Smooth muscle cell (in vitro differentiated cells): ENCODE measurements around the gene KIF5A. TPM values are rescaled to one million over a fixed set of nuclear protein-coding genes. Genes with fewer than 3 reads are reported as not detected.
A peak's percentile ranks its signal among the peaks of the same experiment; 100 is the strongest.

ENCODE experiments used
- DNase-seq: peaks from one replicate; lab custom pipeline; 2025; ENCODE audit not compliant: unreplicated experiment; lab: John Stamatoyannopoulos, UW
- H2AFZ ChIP-seq: fragments of 200-600 bp; sonication (generic); 2 replicates; pipeline ENCODE4 v1.6.0; 2016; ENCODE audit warnings: antibody characterized with exemption, low read depth, mild to moderate bottlenecking
- H3F3A ChIP-seq: fragments of 200-600 bp; sonication (generic); 2 replicates; pipeline ENCODE4 v1.6.0; 2017; ENCODE audit warnings: antibody characterized with exemption, low read depth
- H3K27ac ChIP-seq: fragments of 200-600 bp; sonication (generic); 2 replicates; pipeline ENCODE4 v1.5.1; 2016; ENCODE audit warnings: low read depth, mild to moderate bottlenecking
- H3K27me3 ChIP-seq: fragments of 200-600 bp; sonication (generic); 2 replicates; pipeline ENCODE4 v1.6.1; 2016; ENCODE audit warnings: low read depth, mild to moderate bottlenecking
- H3K36me3 ChIP-seq: fragments of 200-600 bp; sonication (generic); 2 replicates; pipeline ENCODE4 v1.5.1; 2016; ENCODE audit warnings: low read depth
- H3K4me1 ChIP-seq: fragments of 200-600 bp; sonication (generic); 2 replicates; pipeline ENCODE4 v1.5.1; 2016; ENCODE audit warnings: low read depth
- H3K4me2 ChIP-seq: fragments of 200-600 bp; sonication (generic); 2 replicates; pipeline ENCODE4 v1.6.0; 2016; ENCODE audit warnings: mild to moderate bottlenecking
- H3K4me3 ChIP-seq: fragments of 200-600 bp; sonication (generic); 2 replicates; pipeline ENCODE4 v1.5.1; 2016; ENCODE audit warnings: mild to moderate bottlenecking
- H3K79me2 ChIP-seq: fragments of 200-600 bp; sonication (generic); 2 replicates; pipeline ENCODE4 v1.6.0; 2016; ENCODE audit warnings: low read depth, mild to moderate bottlenecking
- H3K9ac ChIP-seq: fragments of 200-600 bp; sonication (generic); 2 replicates; pipeline ENCODE4 v1.6.0; 2016; ENCODE audit warnings: low read depth
- H3K9me3 ChIP-seq: fragments of 200-600 bp; sonication (generic); replicated peaks from 2 replicates; pipeline ENCODE4 v1.5.1; 2016; ENCODE audit warnings: low read depth
- H4K20me1 ChIP-seq: fragments of 200-600 bp; sonication (generic); 2 replicates; pipeline ENCODE4 v1.6.0; 2016; ENCODE audit warnings: low read depth
- WGBS: methylation state at CpG from one replicate; pipeline ENCODE4 v1.1.7; 2016; ENCODE audit warnings: low lambda C conversion rate; 5-methylcytosine and 5-hydroxymethylcytosine counted together
- polyA plus RNA-seq: library from polyadenylated mRNA; unstranded; fragments of >200 nt; fragmentation: Nextera tagmentation; extraction: Ambion mirVana; gene quantifications from 2 replicates; pipeline ENCODE4 v1.2.1, GENCODE V29; 2016
- total RNA-seq: library from RNA; depleted of rRNA; stranded (reverse); fragments of >200 nt; gene quantifications from 2 replicates; pipeline ENCODE4 v1.2.3, GENCODE V29; 2014
- TF ChIP-seq, protein P1 (sequence below): fragments of 200-600 bp; sonication (generic); IDR thresholded peaks from 2 replicates; pipeline ENCODE4 v1.5.1; 2017; ENCODE audit warnings: borderline replicate concordance, mild to moderate bottlenecking, antibody characterized with exemption; ENCODE audit not compliant: insufficient read depth, poor library complexity, severe bottlenecking

KIF5A gene
- total and polyA plus RNA-seq, 2 experiments from 2014 or later = 0.34 to 2.8 TPM

GRCh38 chr12:57603815-57604453 lies 54.1 kb downstream of the KIF5A start:
- Histone ChIP-seq H4K20me1 (no peaks in the 10 kb centered on the region), H3K4me3 (peak overlapping the region; percentile 89), H3K9ac (peak overlapping the region; percentile 91), H2AFZ (peak overlapping the region; percentile 65), H3K27ac (peak overlapping the region; percentile 28), H3K27me3 (no peaks in the 10 kb centered on the region), H3K4me1 (peaks cover 14% of the 10 kb centered on the region), H3K79me2 (no peaks in the 10 kb centered on the region), H3K4me2 (peak overlapping the region; percentile 100), H3K9me3 (no peaks in the 10 kb centered on the region), H3K36me3 (no peaks in the 10 kb centered on the region), H3F3A (peaks cover 13% of the 10 kb centered on the region)
- no peak for DNase-seq
- TF ChIP-seq, protein P1, sequence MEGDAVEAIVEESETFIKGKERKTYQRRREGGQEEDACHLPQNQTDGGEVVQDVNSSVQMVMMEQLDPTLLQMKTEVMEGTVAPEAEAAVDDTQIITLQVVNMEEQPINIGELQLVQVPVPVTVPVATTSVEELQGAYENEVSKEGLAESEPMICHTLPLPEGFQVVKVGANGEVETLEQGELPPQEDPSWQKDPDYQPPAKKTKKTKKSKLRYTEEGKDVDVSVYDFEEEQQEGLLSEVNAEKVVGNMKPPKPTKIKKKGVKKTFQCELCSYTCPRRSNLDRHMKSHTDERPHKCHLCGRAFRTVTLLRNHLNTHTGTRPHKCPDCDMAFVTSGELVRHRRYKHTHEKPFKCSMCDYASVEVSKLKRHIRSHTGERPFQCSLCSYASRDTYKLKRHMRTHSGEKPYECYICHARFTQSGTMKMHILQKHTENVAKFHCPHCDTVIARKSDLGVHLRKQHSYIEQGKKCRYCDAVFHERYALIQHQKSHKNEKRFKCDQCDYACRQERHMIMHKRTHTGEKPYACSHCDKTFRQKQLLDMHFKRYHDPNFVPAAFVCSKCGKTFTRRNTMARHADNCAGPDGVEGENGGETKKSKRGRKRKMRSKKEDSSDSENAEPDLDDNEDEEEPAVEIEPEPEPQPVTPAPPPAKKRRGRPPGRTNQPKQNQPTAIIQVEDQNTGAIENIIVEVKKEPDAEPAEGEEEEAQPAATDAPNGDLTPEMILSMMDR = no peak
- 28% methylated on average over 6 of the region's 6 CpGs for WGBS

DNA sequence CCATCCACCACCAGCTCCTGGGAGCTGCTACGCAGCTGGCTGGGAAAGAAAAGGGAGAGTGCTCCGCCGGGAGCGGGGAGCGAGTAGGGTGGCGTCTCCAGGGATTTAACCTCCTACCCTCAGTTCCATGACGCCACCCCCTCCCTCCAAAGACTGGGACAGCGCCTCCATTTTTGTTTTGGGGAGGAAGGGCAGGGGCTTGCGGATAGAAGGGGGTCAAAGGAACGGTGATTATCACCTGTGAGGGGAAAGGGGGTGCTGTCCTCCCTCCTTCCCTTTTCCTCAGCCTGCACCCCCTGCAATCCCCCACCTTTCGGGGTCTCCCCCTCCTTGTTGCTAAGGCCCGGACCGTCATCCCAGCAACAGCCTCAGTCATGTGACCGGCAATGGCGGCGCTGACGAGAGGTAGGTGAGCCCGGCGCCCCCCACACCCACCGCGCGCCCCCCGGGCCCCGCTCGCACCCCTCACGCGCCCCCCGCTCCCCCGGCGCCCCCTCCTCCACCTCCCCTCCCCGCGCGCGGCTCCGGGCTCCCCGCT lies 54.7 kb downstream of the KIF5A start, which contains the start of gene DTX3:
Gene DTX3 (plus strand): TSS at position 371 of the 538 bp plus-strand sequence. CDS start 1,694 bp downstream, outside the sequence.
- H3K27ac ChIP-seq = peak within 1 kb of the TSS; percentile 28
- H2AFZ ChIP-seq = peak within 1 kb of the TSS; percentile 65
- H3K36me3 ChIP-seq = no peaks in the 10 kb centered on the region
- H3K9me3 ChIP-seq = no peaks in the 10 kb centered on the region
- H3K79me2 ChIP-seq = no peaks in the 10 kb centered on the region
- 1% methylated on average over 30 of the region's 36 CpGs for WGBS
- peak within 1 kb of the TSS; percentile 89 for H3K4me3 ChIP-seq
- peaks cover 16% of the 10 kb centered on the region for H3F3A ChIP-seq
- no peaks in the 10 kb centered on the region for H3K27me3 ChIP-seq
- H3K4me1 ChIP-seq = peaks cover 14% of the 10 kb centered on the region
- no peaks in the 10 kb centered on the region for H4K20me1 ChIP-seq
- peak within 1 kb of the TSS; percentile 91 for H3K9ac ChIP-seq
- TF ChIP-seq, protein P1 = no peak
- peak within 1 kb of the TSS; percentile 100 for H3K4me2 ChIP-seq
- no peak for DNase-seq

DNA sequence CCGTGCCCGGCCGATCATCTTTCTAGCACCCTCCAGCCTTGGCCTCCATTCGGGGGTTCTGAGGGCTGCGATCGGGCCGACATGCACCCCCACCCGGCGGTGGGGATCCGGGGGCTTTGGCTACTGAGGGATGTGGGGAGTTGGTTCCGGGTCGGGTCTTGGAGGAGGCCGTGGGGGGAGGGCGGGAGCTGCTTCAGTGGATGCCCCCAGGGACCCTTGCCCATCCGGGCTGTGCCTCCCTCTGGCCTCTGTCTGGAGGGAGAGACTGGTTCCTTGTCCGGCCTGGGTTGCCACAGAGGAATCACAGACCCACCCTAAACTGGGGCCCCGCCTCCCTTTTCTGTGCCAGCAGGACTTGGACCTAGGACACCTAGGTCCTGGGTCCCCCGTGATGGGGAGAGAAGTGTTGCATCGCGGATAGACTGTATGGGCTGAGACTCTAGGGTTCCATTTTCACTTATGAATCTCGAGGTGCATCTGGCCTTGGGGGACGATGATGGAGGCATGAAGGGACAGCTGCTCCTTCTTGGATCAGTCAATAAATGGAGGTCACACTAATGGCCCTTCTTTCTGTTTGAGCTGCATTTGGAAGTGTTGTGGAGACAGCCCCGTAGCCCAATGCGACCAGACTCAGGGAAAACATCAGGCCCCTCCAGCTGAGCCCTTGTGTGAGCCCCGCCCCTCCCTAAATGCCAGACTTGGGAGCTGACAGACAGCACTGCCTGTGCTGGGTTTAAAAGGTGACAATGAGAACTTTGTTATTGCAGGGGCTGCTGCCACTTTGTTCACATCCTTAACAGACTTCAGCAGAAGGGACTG lies 55.4 kb downstream of the KIF5A start:
- peaks cover 17% of the 10 kb centered on the region for H3F3A ChIP-seq
- peak overlapping the region; percentile 65 for H2AFZ ChIP-seq
- H3K4me3 ChIP-seq = peak overlapping the region; percentile 89
- H3K4me1 ChIP-seq = peaks cover 18% of the 10 kb centered on the region
- no peaks in the 10 kb centered on the region for H3K27me3 ChIP-seq
- H4K20me1 ChIP-seq = no peaks in the 10 kb centered on the region
- peak overlapping the region; percentile 100 for H3K4me2 ChIP-seq
- no peaks in the 10 kb centered on the region for H3K36me3 ChIP-seq
- TF ChIP-seq, protein P1 = no peak
- H3K79me2 ChIP-seq = no peaks in the 10 kb centered on the region
- no peaks in the 10 kb centered on the region for H3K9me3 ChIP-seq
- peak overlapping the region; percentile 28 for H3K27ac ChIP-seq
- WGBS = 8% methylated on average over 17 of the region's 25 CpGs
- no peak for DNase-seq
- H3K9ac ChIP-seq = peak overlapping the region; percentile 91
